ENCODE data around the gene SLC6A11. TPM values are rescaled to one million over a fixed set of nuclear protein-coding genes. Genes with fewer than 3 reads are reported as not detected.

Gene SLC6A11
- total and polyA plus RNA-seq, 2 donors (not counting 3 experiments of a cell fraction or from before 2014, with no cell fraction given), result not detected

DNA sequence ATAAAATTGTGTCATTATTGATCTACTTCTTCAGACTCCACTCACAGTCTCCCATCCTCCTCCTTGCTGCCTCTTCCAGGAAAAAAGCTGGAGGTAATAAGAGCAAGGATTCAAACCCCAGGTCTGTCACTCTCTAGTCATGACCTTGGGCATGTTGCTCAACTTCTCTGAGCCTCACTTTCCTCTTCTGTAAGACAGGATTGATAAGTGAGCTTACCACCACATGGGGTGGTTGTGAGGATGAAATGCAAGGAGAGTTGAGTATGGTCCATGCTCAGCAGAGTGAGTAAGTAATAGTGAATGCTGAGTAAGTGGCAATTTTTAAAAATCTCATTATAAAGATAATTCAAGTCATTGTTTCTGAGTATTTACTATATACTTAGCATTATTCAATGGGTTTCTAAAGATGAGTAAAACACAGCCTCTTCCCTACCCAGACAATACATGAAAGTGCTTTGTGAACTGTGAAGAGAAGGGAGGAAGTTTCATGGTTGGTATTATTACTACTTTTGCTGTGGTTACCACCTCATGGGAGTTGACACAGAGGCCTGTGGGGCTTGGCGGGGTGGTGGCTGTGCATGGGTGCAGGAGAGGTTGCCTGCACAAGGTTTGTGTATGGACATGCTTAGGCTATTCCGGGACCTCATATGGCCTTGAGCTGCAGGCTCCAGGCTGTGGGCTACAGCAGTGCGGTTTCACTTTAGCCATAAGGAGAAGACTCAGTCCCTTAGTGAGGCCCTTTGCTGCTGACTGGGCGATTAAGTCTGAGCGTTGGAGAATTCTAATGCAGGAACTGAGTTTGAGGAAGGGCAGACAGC lies 30.0 kb downstream of the SLC6A11 start:
- H3K27ac ChIP-seq (ENCODE audit: insufficient read depth, low read depth, low read length), result no peak overlapping the region
- no peaks in the 10 kb centered on the region for H3K79me2 ChIP-seq (ENCODE audit: control insufficient read depth, insufficient read depth, low read length)
- dilution Hi-C loops (cut with MboI; ENCODE audit: extremely low pct_ligation_motif_present, low sequenced_read_pairs), result no loop called here
- no peak for FAIRE-seq
- no peaks in the 10 kb centered on the region for H3K36me3 ChIP-seq (ENCODE audit: control insufficient read depth in 2 of 2, extremely low read depth in 1 of 2, insufficient read depth in 2 of 2, low read length in 2 of 2)
- no peaks in the 10 kb centered on the region for H3K27me3 ChIP-seq (ENCODE audit: control insufficient read depth in 2 of 2, insufficient read depth in 2 of 2, low read length in 2 of 2)
- intact Hi-C loops (cut with micrococcal nuclease), result no loop called here
- H2AFZ ChIP-seq (ENCODE audit: low read depth, low read length), result no peak overlapping the region
- ChIA-PET CTCF (no interaction called here), POLR2A (no interaction called here)
- H3K4me2 ChIP-seq (ENCODE audit: insufficient read depth, low read length), result no peak overlapping the region
- no peak for DNase-seq (ENCODE audit: low read depth, low spot score)
- no peaks in the 10 kb centered on the region for H3K9me3 ChIP-seq (replicated peaks; ENCODE audit: control insufficient read depth, insufficient read depth, low read length)
- no peak overlapping the region for H3K4me3 ChIP-seq (replicated peaks in 1 of 3; ENCODE audit: insufficient read depth in 1 of 3, low read depth in 1 of 3, low read length in 3 of 3)
- no TSS peak for BruUV-seq (replicated peaks)
- H3K9me1 ChIP-seq (replicated peaks; ENCODE audit: control insufficient read depth, extremely low read depth, insufficient read depth, low read length), result no peaks in the 10 kb centered on the region
- H3K4me1 ChIP-seq (ENCODE audit: control insufficient read depth, extremely low read depth, insufficient read depth, low read length), result no peaks in the 10 kb centered on the region
- H4K20me1 ChIP-seq (replicated peaks; ENCODE audit: control insufficient read depth, extremely low read depth, insufficient read depth, low read length), result no peaks in the 10 kb centered on the region
- H3K9ac ChIP-seq (replicated peaks; ENCODE audit: extremely low read depth, insufficient read depth, low read length), result no peak overlapping the region
- no peak for TF ChIP-seq GATA2 (IDR thresholded peaks at IDR 0.05; ENCODE audit: insufficient read depth, insufficient read length, low read depth, low read length)
- TF ChIP-seq FOS (IDR thresholded peaks at IDR 0.05; ENCODE audit: borderline replicate concordance, insufficient read depth, low read length), result no peak
- no peak for TF ChIP-seq MYC (IDR thresholded peaks at IDR 0.05; ENCODE audit: low read depth, low read length)
- TF ChIP-seq CTCF (IDR thresholded peaks at IDR 0.05; ENCODE audit: extremely low read depth in 1 of 2, insufficient read depth in 1 of 2, low read depth in 1 of 2, low read length in 2 of 2), result no peak
- TF ChIP-seq EZH2 (IDR thresholded peaks at IDR 0.05; ENCODE audit: borderline replicate concordance, low read depth, low read length, severe bottlenecking), result no peak
